ENCODE measurements around the gene OTUD7B.

The OTUD7B gene

GRCh38 chr1:150006881-150007421, 3.6 kb downstream of the OTUD7B start:
- Histone ChIP-seq H3K9ac (ENCODE audit: low read depth, low read length, poor library complexity, severe bottlenecking) (no peak overlapping the region), H3K4me1 (ENCODE audit: insufficient read depth, low read length, poor library complexity, severe bottlenecking) (peaks cover 21% of the 10 kb centered on the region), H4K20me1 (ENCODE audit: insufficient read depth, low read length, poor library complexity, severe bottlenecking) (peaks cover 5% of the 10 kb centered on the region), H3K27me3 (ENCODE audit: insufficient read depth, low read length, poor library complexity, severe bottlenecking) (no peaks in the 10 kb centered on the region), H3K36me3 (ENCODE audit: insufficient read depth, low read length) (no peaks in the 10 kb centered on the region), H2AFZ (ENCODE audit: low read length) (no peak overlapping the region), H3K9me2 (replicated peaks; ENCODE audit: low read depth, low read length) (no peaks in the 10 kb centered on the region), H3K79me2 (ENCODE audit: insufficient read depth, low read length) (peaks cover 37% of the 10 kb centered on the region), H3K9me3 (ENCODE audit: insufficient read depth, low read depth, low read length) (no peaks in the 10 kb centered on the region), H3F3A (ENCODE audit: low read depth) (no peaks in the 10 kb centered on the region), H3K4me3 (ENCODE audit: low read length, poor library complexity, severe bottlenecking) (peak overlapping the region; percentile 2), H3K4me2 (ENCODE audit: low read depth, low read length, poor library complexity, severe bottlenecking) (peak overlapping the region; percentile 74)
- TF ChIP-seq EZH2phosphoT487 (IDR thresholded peaks at IDR 0.05; ENCODE audit: borderline replicate concordance) (no peak), CTCF (conservative IDR thresholded peaks at IDR 0.05; ENCODE audit: low read length) (no peak)

GRCh38 chr1:150005606-150006005, 4.9 kb downstream of the OTUD7B start:
- H4K20me1 ChIP-seq (ENCODE audit: insufficient read depth, low read length, poor library complexity, severe bottlenecking) = peaks cover 5% of the 10 kb centered on the region
- H3K9me2 ChIP-seq (replicated peaks; ENCODE audit: low read depth, low read length) = no peaks in the 10 kb centered on the region
- H3K4me2 ChIP-seq (ENCODE audit: low read depth, low read length, poor library complexity, severe bottlenecking) = no peak overlapping the region
- H3K4me3 ChIP-seq (ENCODE audit: low read length, poor library complexity, severe bottlenecking) = no peak overlapping the region
- no peaks in the 10 kb centered on the region for H3K9me3 ChIP-seq (ENCODE audit: insufficient read depth, low read depth, low read length)
- peaks cover 37% of the 10 kb centered on the region for H3K79me2 ChIP-seq (ENCODE audit: insufficient read depth, low read length)
- no peaks in the 10 kb centered on the region for H3K27me3 ChIP-seq (ENCODE audit: insufficient read depth, low read length, poor library complexity, severe bottlenecking)
- no peak overlapping the region for H3K9ac ChIP-seq (ENCODE audit: low read depth, low read length, poor library complexity, severe bottlenecking)
- H3K4me1 ChIP-seq (ENCODE audit: insufficient read depth, low read length, poor library complexity, severe bottlenecking) = peaks cover 25% of the 10 kb centered on the region
- H3F3A ChIP-seq (ENCODE audit: low read depth) = no peaks in the 10 kb centered on the region
- no peaks in the 10 kb centered on the region for H3K36me3 ChIP-seq (ENCODE audit: insufficient read depth, low read length)
- H2AFZ ChIP-seq (ENCODE audit: low read length) = no peak overlapping the region
- no peak for TF ChIP-seq CTCF (conservative IDR thresholded peaks at IDR 0.05; ENCODE audit: low read length)
- no peak for TF ChIP-seq EZH2phosphoT487 (IDR thresholded peaks at IDR 0.05; ENCODE audit: borderline replicate concordance)

- peaks cover 23% of the 10 kb centered on the region for H3K79me2 ChIP-seq (ENCODE audit: insufficient read depth, low read length)
Measured at GRCh38 chr1:150003801-150004200, 6.7 kb downstream of the OTUD7B start.

More at GRCh38 chr1:150003801-150004200, 6.7 kb downstream of the OTUD7B start:
- Histone ChIP-seq H4K20me1 (ENCODE audit: insufficient read depth, low read length, poor library complexity, severe bottlenecking) (peaks cover 5% of the 10 kb centered on the region), H3K4me3 (ENCODE audit: low read length, poor library complexity, severe bottlenecking) (no peak overlapping the region), H3K36me3 (ENCODE audit: insufficient read depth, low read length) (no peaks in the 10 kb centered on the region), H3K4me2 (ENCODE audit: low read depth, low read length, poor library complexity, severe bottlenecking) (no peak overlapping the region), H3K9me2 (replicated peaks; ENCODE audit: low read depth, low read length) (no peaks in the 10 kb centered on the region), H3K27me3 (ENCODE audit: insufficient read depth, low read length, poor library complexity, severe bottlenecking) (no peaks in the 10 kb centered on the region), H3K9me3 (ENCODE audit: insufficient read depth, low read depth, low read length) (no peaks in the 10 kb centered on the region), H3K9ac (ENCODE audit: low read depth, low read length, poor library complexity, severe bottlenecking) (no peak overlapping the region), H2AFZ (ENCODE audit: low read length) (no peak overlapping the region), H3K4me1 (ENCODE audit: insufficient read depth, low read length, poor library complexity, severe bottlenecking) (peaks cover 19% of the 10 kb centered on the region), H3F3A (ENCODE audit: low read depth) (no peaks in the 10 kb centered on the region)
- no peak for TF ChIP-seq CTCF (conservative IDR thresholded peaks at IDR 0.05; ENCODE audit: low read length)
- no peak for TF ChIP-seq EZH2phosphoT487 (IDR thresholded peaks at IDR 0.05; ENCODE audit: borderline replicate concordance)

Data from Loucy (cell line).